WTC11 (cell line): Measurements from ENCODE around the gene RIC3. TPM values are rescaled to one million over a fixed set of nuclear protein-coding genes. Genes with fewer than 3 reads are reported as not detected.

Experiments
- ATAC-seq: fragments of 200-7000 bp; cut with Tn5 transposase; 2 replicates; pipeline ENCODE4 v1.10.0; 2021; ENCODE audit warnings: mild to moderate bottlenecking, moderate library complexity
- CTCF ChIA-PET: fragments of 300-600 bp; sonication (Branson Sonifier 250); formaldehyde crosslinking; loops from one replicate; lab custom pipeline; 2021; ENCODE audit warnings: antibody characterized with exemption; lab: Charles Lee
- POLR2A ChIA-PET: fragments of 350-600 bp; sonication (Branson Sonifier 250); formaldehyde crosslinking; loops from one replicate; lab custom pipeline; 2021; ENCODE audit warnings: antibody characterized with exemption; lab: Charles Lee
- DNase-seq: peaks from one replicate; pipeline ENCODE4 v3.0.0; 2021; ENCODE audit warnings: low spot score
- H3K27ac Mint-ChIP-seq: 2 replicates; pipeline ENCODE4 v1.8.0; 2021; ENCODE audit warnings: mixed read lengths
- H3K27me3 Mint-ChIP-seq: 2 replicates; pipeline ENCODE4 v1.8.0; 2021; ENCODE audit warnings: low read depth, mild to moderate bottlenecking, moderate library complexity, mixed read lengths
- H3K36me3 Mint-ChIP-seq: 2 replicates; pipeline ENCODE4 v1.8.0; 2021; ENCODE audit warnings: mixed read lengths
- H3K4me1 Mint-ChIP-seq: 2 replicates; pipeline ENCODE4 v1.8.0; 2022; ENCODE audit warnings: mixed read lengths
- H3K4me3 Mint-ChIP-seq: 2 replicates; pipeline ENCODE4 v1.8.0; 2021; ENCODE audit warnings: mild to moderate bottlenecking, moderate library complexity, mixed read lengths
- H3K9me3 Mint-ChIP-seq: 2 replicates; pipeline ENCODE4 v1.8.0; 2021; ENCODE audit warnings: mixed read lengths
- ATF1 ChIP-seq: sonication (generic); formaldehyde crosslinking; IDR thresholded peaks from 2 replicates; pipeline ENCODE4 v1.8.1; 2023; ENCODE audit warnings: mild to moderate bottlenecking, moderate library complexity, missing genetic modification reagents
- CREB1 ChIP-seq: sonication (generic); formaldehyde crosslinking; IDR thresholded peaks from 2 replicates; pipeline ENCODE4 v1.8.0; 2023; ENCODE audit warnings: mild to moderate bottlenecking, missing genetic modification reagents
- E2F4 ChIP-seq: sonication (generic); formaldehyde crosslinking; IDR thresholded peaks from 2 replicates; pipeline ENCODE4 v1.8.1; 2022; ENCODE audit warnings: low read depth, mild to moderate bottlenecking, moderate library complexity, missing genetic modification reagents, borderline replicate concordance
- ELF4 ChIP-seq: sonication (generic); formaldehyde crosslinking; IDR thresholded peaks from 2 replicates; pipeline ENCODE4 v1.8.1; 2022; ENCODE audit warnings: low read depth, mild to moderate bottlenecking, moderate library complexity, missing genetic modification reagents
- KAT7 ChIP-seq: sonication (generic); formaldehyde crosslinking; IDR thresholded peaks from 2 replicates; pipeline ENCODE4 v1.8.1; 2023; ENCODE audit warnings: missing genetic modification reagents, mild to moderate bottlenecking, borderline replicate concordance
- NFATC4 ChIP-seq: fragments of 250-450 bp; sonication (Bioruptor Pico); IDR thresholded peaks from 2 replicates; pipeline ENCODE4 v1.9.0; 2021; ENCODE audit warnings: mild to moderate bottlenecking
- NFE2L1 ChIP-seq: sonication (generic); formaldehyde crosslinking; IDR thresholded peaks from 2 replicates; pipeline ENCODE4 v1.8.1; 2023; ENCODE audit warnings: missing genetic modification reagents
- RELA ChIP-seq: sonication (generic); formaldehyde crosslinking; IDR thresholded peaks from 2 replicates; pipeline ENCODE4 v1.8.1; 2022; ENCODE audit warnings: missing genetic modification reagents, mild to moderate bottlenecking, borderline replicate concordance
- STAT6 ChIP-seq: sonication (generic); formaldehyde crosslinking; conservative IDR thresholded peaks from 2 replicates; pipeline ENCODE4 v1.8.1; 2023; ENCODE audit warnings: mild to moderate bottlenecking, low read depth, missing genetic modification reagents, moderate library complexity
- ZNF263 ChIP-seq: sonication (generic); formaldehyde crosslinking; IDR thresholded peaks from 2 replicates; pipeline ENCODE4 v1.8.1; 2022; ENCODE audit warnings: low read depth, mild to moderate bottlenecking, moderate library complexity, missing genetic modification reagents
- ZNF416 ChIP-seq: fragments of 250-450 bp; sonication (Bioruptor Pico); IDR thresholded peaks from 2 replicates; pipeline ENCODE4 v1.9.0; 2021; ENCODE audit warnings: mild to moderate bottlenecking, inconsistent platforms
- total RNA-seq: library from RNA; stranded (reverse); gene quantifications from 3 replicates; pipeline ENCODE4 v1.2.3, GENCODE V29; 2021
- TF ChIP-seq, protein P1 (sequence below): sonication (generic); formaldehyde crosslinking; IDR thresholded peaks from 2 replicates; pipeline ENCODE4 v1.8.1; 2023; ENCODE audit warnings: mild to moderate bottlenecking, missing genetic modification reagents
- TF ChIP-seq, protein P2 (sequence below): sonication (generic); formaldehyde crosslinking; IDR thresholded peaks from 2 replicates; pipeline ENCODE4 v1.8.0; 2023; ENCODE audit warnings: mild to moderate bottlenecking, missing genetic modification reagents
- TF ChIP-seq, protein P3 (sequence below): fragments of 250-450 bp; sonication (Bioruptor Pico); IDR thresholded peaks from 2 replicates; pipeline ENCODE4 v1.9.0; 2021; ENCODE audit warnings: mild to moderate bottlenecking, borderline replicate concordance
- TF ChIP-seq, protein P4 (sequence below): sonication (generic); formaldehyde crosslinking; IDR thresholded peaks from 2 replicates; pipeline ENCODE4 v1.8.1; 2022; ENCODE audit warnings: mild to moderate bottlenecking, missing genetic modification reagents, moderate library complexity, borderline replicate concordance

Gene RIC3
- total RNA-seq, 1 experiment from 2014 or later, result 15.7 TPM

- TF ChIP-seq, protein P1, sequence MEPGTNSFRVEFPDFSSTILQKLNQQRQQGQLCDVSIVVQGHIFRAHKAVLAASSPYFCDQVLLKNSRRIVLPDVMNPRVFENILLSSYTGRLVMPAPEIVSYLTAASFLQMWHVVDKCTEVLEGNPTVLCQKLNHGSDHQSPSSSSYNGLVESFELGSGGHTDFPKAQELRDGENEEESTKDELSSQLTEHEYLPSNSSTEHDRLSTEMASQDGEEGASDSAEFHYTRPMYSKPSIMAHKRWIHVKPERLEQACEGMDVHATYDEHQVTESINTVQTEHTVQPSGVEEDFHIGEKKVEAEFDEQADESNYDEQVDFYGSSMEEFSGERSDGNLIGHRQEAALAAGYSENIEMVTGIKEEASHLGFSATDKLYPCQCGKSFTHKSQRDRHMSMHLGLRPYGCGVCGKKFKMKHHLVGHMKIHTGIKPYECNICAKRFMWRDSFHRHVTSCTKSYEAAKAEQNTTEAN (CRISPR knock-in tag), result no peak
- TF ChIP-seq STAT6 (CRISPR knock-in tag) (no peak), RELA (CRISPR knock-in tag) (no peak), ATF1 (no peak), ELF4 (CRISPR knock-in tag) (no peak), NFATC4 (CRISPR knock-in tag) (no peak), KAT7 (no peak)
- TF ChIP-seq, protein P2, sequence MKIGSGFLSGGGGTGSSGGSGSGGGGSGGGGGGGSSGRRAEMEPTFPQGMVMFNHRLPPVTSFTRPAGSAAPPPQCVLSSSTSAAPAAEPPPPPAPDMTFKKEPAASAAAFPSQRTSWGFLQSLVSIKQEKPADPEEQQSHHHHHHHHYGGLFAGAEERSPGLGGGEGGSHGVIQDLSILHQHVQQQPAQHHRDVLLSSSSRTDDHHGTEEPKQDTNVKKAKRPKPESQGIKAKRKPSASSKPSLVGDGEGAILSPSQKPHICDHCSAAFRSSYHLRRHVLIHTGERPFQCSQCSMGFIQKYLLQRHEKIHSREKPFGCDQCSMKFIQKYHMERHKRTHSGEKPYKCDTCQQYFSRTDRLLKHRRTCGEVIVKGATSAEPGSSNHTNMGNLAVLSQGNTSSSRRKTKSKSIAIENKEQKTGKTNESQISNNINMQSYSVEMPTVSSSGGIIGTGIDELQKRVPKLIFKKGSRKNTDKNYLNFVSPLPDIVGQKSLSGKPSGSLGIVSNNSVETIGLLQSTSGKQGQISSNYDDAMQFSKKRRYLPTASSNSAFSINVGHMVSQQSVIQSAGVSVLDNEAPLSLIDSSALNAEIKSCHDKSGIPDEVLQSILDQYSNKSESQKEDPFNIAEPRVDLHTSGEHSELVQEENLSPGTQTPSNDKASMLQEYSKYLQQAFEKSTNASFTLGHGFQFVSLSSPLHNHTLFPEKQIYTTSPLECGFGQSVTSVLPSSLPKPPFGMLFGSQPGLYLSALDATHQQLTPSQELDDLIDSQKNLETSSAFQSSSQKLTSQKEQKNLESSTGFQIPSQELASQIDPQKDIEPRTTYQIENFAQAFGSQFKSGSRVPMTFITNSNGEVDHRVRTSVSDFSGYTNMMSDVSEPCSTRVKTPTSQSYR (CRISPR knock-in tag), result no peak
- TF ChIP-seq, protein P3, sequence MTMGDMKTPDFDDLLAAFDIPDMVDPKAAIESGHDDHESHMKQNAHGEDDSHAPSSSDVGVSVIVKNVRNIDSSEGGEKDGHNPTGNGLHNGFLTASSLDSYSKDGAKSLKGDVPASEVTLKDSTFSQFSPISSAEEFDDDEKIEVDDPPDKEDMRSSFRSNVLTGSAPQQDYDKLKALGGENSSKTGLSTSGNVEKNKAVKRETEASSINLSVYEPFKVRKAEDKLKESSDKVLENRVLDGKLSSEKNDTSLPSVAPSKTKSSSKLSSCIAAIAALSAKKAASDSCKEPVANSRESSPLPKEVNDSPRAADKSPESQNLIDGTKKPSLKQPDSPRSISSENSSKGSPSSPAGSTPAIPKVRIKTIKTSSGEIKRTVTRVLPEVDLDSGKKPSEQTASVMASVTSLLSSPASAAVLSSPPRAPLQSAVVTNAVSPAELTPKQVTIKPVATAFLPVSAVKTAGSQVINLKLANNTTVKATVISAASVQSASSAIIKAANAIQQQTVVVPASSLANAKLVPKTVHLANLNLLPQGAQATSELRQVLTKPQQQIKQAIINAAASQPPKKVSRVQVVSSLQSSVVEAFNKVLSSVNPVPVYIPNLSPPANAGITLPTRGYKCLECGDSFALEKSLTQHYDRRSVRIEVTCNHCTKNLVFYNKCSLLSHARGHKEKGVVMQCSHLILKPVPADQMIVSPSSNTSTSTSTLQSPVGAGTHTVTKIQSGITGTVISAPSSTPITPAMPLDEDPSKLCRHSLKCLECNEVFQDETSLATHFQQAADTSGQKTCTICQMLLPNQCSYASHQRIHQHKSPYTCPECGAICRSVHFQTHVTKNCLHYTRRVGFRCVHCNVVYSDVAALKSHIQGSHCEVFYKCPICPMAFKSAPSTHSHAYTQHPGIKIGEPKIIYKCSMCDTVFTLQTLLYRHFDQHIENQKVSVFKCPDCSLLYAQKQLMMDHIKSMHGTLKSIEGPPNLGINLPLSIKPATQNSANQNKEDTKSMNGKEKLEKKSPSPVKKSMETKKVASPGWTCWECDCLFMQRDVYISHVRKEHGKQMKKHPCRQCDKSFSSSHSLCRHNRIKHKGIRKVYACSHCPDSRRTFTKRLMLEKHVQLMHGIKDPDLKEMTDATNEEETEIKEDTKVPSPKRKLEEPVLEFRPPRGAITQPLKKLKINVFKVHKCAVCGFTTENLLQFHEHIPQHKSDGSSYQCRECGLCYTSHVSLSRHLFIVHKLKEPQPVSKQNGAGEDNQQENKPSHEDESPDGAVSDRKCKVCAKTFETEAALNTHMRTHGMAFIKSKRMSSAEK (CRISPR knock-in tag), result no peak
- TF ChIP-seq, protein P4, sequence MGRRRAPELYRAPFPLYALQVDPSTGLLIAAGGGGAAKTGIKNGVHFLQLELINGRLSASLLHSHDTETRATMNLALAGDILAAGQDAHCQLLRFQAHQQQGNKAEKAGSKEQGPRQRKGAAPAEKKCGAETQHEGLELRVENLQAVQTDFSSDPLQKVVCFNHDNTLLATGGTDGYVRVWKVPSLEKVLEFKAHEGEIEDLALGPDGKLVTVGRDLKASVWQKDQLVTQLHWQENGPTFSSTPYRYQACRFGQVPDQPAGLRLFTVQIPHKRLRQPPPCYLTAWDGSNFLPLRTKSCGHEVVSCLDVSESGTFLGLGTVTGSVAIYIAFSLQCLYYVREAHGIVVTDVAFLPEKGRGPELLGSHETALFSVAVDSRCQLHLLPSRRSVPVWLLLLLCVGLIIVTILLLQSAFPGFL, result no peak
These were observed 82.8 kb downstream of the RIC3 start (continued) for GRCh38 chr11:8086001-8086479.

DNA sequence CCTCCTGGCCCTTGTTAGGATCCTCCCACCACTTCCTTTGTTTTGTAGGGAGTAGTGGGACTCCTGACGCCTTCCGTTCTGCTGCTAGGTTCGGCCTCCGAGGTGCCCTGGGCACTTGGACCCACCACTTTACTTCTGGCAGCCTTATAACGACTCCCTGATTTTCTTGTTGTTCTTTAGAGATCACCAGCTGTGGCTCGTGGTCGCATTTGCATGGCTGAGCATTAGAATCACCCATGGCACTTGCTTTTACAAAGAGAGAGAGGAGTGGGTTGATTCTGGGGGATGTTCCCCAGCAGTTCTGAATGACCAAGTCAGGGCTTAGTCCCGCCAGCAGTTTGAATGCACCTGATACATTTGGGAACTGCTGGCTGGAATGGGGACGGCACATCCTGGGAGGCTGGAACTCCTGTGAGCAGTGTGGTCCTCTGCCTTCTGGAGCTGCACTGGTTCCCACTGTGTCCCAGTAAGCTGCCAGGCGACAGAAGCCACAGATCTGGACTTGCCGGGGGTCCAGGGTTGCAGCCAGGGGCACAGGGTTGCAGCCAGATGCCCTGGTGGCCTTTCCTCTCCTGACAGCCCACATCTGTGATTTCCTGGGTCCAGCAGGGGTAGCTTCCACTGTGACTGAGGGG lies 83.7 kb downstream of the RIC3 start:
- CTCF ChIA-PET, result interaction anchor here (1.5 to 10.3 kb wide), 6 partner anchors 12 to 98 kb away, joined by 4 to 278 read pairs (median 128); partner anchors contain the start of gene EIF3F
- POLR2A ChIA-PET, result no interaction called here
- ATAC-seq, result no peak
- no peak for DNase-seq
- Mint-ChIP-seq H3K4me1 (peaks cover 60% of the 10 kb centered on the region), H3K27ac (no peak overlapping the region), H3K27me3 (peaks cover 16% of the 10 kb centered on the region), H3K4me3 (no peak overlapping the region), H3K36me3 (no peaks in the 10 kb centered on the region), H3K9me3 (no peaks in the 10 kb centered on the region)
- no peak for TF ChIP-seq ZNF263 (CRISPR knock-in tag)
- TF ChIP-seq E2F4 (CRISPR knock-in tag), result no peak
- TF ChIP-seq, protein P2 (CRISPR knock-in tag), result no peak
- TF ChIP-seq STAT6 (CRISPR knock-in tag), result no peak
- TF ChIP-seq ZNF416, result no peak
- no peak for TF ChIP-seq NFE2L1 (CRISPR knock-in tag)
- TF ChIP-seq CREB1 (CRISPR knock-in tag), result no peak
